22Rv1 (cell line): ENCODE measurements around the gene NAV2.
"Not testable (repeated sequence)": the region's sequence is repeated elsewhere in the genome, so short reads cannot be mapped to it uniquely, and the experiment has no call there.

ENCODE experiments used
- H3K27ac ChIP-seq: fragments of 450-650 bp; 2 replicates; pipeline ENCODE4 v1.5.1; 2017
- ZFX ChIP-seq: fragments of 450-650 bp; IDR thresholded peaks from 2 replicates; pipeline ENCODE4 v1.6.1; 2017; ENCODE audit warnings: antibody characterized with exemption, borderline replicate concordance
- TF ChIP-seq, protein P1 (sequence below): fragments of 450-650 bp; IDR thresholded peaks from 2 replicates; pipeline ENCODE4 v1.5.1; 2017; ENCODE audit warnings: mild to moderate bottlenecking

The NAV2 gene

DNA sequence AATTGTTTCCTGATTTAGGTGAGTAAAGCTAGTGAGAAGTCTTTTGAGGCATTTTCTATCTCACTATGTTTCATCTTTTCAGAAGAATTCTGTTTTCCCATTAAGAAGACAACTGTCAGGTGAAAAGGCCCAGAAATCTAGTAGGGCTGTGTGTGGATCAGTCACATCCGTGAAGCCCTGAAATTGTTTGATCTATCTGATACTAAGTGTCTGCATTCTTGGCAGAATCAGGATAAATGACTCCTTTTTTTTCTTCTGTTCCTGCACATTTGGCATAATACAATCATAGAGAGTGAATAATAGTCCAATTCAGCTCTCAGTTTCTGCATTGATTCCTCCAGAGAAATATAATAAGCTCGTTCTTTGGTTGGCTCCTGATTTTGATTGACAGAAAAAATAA lies 208.3 kb downstream of the NAV2 start:
- no peak for TF ChIP-seq ZFX
- TF ChIP-seq, protein P1, sequence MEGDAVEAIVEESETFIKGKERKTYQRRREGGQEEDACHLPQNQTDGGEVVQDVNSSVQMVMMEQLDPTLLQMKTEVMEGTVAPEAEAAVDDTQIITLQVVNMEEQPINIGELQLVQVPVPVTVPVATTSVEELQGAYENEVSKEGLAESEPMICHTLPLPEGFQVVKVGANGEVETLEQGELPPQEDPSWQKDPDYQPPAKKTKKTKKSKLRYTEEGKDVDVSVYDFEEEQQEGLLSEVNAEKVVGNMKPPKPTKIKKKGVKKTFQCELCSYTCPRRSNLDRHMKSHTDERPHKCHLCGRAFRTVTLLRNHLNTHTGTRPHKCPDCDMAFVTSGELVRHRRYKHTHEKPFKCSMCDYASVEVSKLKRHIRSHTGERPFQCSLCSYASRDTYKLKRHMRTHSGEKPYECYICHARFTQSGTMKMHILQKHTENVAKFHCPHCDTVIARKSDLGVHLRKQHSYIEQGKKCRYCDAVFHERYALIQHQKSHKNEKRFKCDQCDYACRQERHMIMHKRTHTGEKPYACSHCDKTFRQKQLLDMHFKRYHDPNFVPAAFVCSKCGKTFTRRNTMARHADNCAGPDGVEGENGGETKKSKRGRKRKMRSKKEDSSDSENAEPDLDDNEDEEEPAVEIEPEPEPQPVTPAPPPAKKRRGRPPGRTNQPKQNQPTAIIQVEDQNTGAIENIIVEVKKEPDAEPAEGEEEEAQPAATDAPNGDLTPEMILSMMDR, result no peak
- H3K27ac ChIP-seq, result no peak overlapping the region

DNA sequence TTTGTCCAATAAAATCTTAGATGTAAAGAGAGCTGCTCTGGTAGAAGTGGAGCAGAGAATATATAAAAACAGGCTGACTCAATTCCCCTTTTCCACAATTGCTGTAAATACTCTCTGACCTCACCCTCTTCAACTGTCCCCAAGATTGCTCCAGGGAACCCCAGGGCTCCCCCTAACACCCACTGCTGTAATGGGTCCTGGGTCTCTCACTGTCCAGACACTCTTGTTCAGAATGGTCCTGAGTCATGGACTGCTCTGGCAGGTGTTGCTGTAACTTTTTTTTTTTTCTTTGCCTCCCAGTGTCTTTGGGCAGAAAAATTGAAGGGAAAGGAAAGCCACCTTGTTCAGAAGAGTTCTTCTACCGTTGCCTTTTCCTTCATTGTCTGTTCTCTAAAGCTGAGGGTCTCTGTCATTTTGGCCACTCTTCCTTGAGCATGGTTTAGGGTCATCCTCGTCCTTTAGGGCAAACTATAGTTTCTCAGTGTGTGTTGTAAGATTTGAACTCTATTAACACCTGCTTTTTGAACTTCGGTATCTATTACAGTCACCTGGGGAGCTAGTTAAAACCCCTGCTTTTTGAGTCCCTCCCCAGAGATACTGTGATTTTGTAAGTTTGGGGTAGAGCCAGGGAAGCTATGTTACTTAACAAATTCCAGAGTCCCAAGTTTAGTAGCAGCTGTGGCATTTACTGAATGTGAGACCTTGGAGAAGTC lies 209.5 kb downstream of the NAV2 start:
- H3K27ac ChIP-seq, result no peak overlapping the region

DNA sequence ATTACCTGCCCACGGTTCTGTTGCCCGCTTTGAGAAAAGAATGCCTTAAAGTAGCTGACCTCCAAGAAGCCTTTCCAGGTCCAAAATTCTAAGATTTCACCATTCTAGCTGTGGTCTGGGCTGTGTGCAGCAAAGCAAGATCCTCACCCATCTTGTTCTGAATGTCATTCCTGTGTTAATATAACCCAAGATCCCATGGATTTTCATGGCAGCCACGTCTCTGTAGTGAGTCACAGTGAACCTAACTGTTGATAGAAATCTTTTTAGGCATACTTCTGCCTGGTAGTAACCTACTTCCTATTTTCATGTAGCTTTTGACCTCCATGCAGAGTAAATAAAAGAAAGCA lies 210.0 kb downstream of the NAV2 start:
- TF ChIP-seq, protein P1, result no peak
- TF ChIP-seq ZFX, result no peak
- no peak overlapping the region for H3K27ac ChIP-seq

More for the DNA sequence above, 209.5 kb downstream of the NAV2 start:
- no peak for TF ChIP-seq ZFX
- TF ChIP-seq, protein P1, result no peak

DNA sequence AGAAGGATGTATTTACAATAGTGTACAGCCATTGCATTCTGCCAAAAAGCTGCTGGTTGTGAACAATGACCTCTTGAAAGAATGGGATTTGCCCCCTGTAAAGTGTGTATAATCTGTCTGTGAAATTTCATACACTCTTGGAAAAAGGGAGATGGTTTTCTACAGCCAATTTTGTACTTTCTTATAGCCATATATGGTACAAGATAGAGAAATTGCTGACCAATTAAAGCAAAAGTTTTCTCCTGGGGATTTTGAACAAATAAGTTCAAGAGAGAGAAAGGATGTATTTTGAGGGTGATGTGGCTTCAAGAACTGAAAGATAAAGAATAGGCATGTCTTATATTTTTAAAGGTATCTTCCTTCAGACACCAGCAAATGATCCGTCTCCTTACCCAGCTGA lies 211.0 kb downstream of the NAV2 start:
- TF ChIP-seq ZFX, result no peak
- TF ChIP-seq, protein P1, result no peak
- no peak overlapping the region for H3K27ac ChIP-seq

DNA sequence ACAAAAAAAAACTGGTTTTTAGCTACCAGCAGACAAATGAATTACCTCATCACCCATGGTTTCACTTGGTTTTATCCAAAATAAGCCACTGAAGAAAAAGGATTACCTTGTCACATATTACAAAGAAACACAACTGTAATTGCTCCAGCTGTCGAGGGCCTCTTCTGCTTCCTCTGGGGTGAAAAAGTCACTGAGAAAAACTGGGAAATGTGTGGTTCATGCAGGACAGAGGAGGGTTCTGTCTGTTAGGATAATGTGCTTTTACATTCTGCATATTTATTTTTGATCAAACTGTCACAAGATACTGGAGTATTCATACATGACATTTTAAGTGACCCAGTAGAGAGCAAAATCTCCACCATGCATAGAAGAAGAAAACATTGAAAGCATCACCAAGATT lies 211.7 kb downstream of the NAV2 start:
- TF ChIP-seq ZFX, result no peak
- TF ChIP-seq, protein P1, result no peak
- H3K27ac ChIP-seq, result no peak overlapping the region

DNA sequence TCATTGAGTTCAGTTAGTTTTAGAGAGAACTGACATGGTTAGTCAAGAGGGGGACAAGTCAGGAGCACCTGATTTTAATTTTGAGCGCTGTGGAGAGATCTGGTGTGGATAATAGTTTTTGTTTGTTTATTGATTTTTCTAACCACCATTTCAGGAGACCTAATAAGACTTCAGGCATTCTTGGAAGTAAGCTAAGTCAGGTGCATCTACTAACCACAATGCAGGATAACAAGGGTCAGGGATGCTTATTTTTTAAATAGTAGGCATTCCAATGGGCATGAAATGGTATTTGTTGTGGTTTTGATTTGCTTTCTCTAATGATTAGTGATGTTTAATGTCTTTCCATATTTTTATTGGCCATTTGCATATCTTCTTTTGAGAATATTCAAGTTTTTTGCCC lies 212.1 kb downstream of the NAV2 start:
- H3K27ac ChIP-seq, result no peak overlapping the region
- TF ChIP-seq ZFX, result no peak
- TF ChIP-seq, protein P1, result no peak

DNA sequence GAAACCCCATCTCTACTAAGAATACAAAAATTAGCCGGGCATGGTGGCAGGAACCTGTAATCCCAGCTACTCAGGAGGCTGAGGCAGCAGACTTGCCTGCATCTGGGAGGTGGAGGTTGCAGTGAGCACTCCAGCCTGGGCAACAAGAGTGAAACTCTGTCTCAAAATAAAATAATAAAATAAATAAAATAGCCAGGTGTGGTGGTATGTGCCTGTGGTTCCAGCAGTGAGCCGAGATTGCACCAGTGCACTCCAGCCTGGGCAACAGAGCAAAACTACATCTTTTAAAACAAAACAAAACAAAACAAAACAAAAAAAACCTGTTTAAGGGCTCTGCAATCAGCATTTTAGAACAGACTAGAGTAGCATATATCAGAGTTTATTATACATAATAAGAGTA lies 214.8 kb downstream of the NAV2 start:
- not testable (repeated sequence) for H3K27ac ChIP-seq

DNA sequence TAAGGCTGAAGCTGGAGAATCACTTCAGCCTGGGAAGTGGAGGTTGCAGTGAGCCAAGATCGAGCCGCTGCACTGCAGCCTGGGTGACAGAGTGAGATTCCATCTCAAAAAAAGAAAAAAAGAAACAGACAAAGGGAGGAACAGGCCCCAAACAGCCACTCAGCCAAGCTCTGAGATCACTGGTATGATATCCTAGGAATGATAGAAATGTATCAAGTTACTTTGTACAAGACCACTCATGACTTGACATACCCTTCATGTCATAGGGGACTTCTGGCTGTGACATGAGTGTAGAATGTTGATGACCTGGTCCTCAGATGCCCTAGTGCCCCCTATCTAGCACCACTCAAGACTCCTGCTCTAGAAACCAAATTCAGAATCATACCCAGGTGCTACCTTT lies 216.5 kb downstream of the NAV2 start:
- no peak overlapping the region for H3K27ac ChIP-seq
- TF ChIP-seq, protein P1, result no peak
- no peak for TF ChIP-seq ZFX
